Type B pancreatic cell (in vitro differentiated cells): Measurements from ENCODE around the gene FAM107A. TPM values are rescaled to one million over a fixed set of nuclear protein-coding genes. Genes with fewer than 3 reads are reported as not detected.

Experiments used
- DNase-seq: peaks from one replicate; pipeline ENCODE4 v3.0.0; 2021; ENCODE audit warnings: mixed read lengths; ENCODE audit not compliant: unreplicated experiment; ENCODE audit errors: extremely low spot score
- H3K27ac Mint-ChIP-seq: 2 replicates; pipeline ENCODE4 v1.8.0; 2021; ENCODE audit warnings: mild to moderate bottlenecking, mixed read lengths
- H3K27me3 Mint-ChIP-seq: 2 replicates; pipeline ENCODE4 v1.8.0; 2021; ENCODE audit warnings: mixed read lengths
- H3K36me3 Mint-ChIP-seq: 2 replicates; pipeline ENCODE4 v1.8.0; 2021; ENCODE audit warnings: mixed read lengths
- H3K4me1 Mint-ChIP-seq: one replicate; pipeline ENCODE4 v1.8.0; 2021; ENCODE audit warnings: mixed read lengths; ENCODE audit not compliant: unreplicated experiment
- H3K4me3 Mint-ChIP-seq: 2 replicates; pipeline ENCODE4 v1.8.0; 2021; ENCODE audit warnings: mild to moderate bottlenecking, mixed read lengths
- H3K9me3 Mint-ChIP-seq: 2 replicates; pipeline ENCODE4 v1.8.0; 2021; ENCODE audit warnings: mixed read lengths
- CTCF ChIP-seq: fragments of 200-600 bp; sonication (generic); conservative IDR thresholded peaks from 2 replicates; pipeline ENCODE4 v1.5.0; 2021; ENCODE audit warnings: antibody characterized with exemption, mild to moderate bottlenecking
- total RNA-seq: library from RNA; stranded (reverse); gene quantifications from 2 replicates; pipeline ENCODE4 v1.2.1, GENCODE V29; 2021; ENCODE audit warnings: low replicate concordance

Gene FAM107A
- total RNA-seq, 1 donor from 2014 or later = 2.9 TPM

GRCh38 chr3:58622892-58623291, 45.7 kb upstream of the FAM107A start:
- no peak for TF ChIP-seq CTCF
- H3K9me3 Mint-ChIP-seq = peaks cover under 1% of the 10 kb centered on the region
- peak overlapping the region; percentile 80 for H3K4me3 Mint-ChIP-seq
- DNase-seq = no peak
- H3K27me3 Mint-ChIP-seq = peaks cover under 1% of the 10 kb centered on the region
- H3K4me1 Mint-ChIP-seq = peaks cover 38% of the 10 kb centered on the region
- H3K36me3 Mint-ChIP-seq = no peaks in the 10 kb centered on the region
- H3K27ac Mint-ChIP-seq = peak overlapping the region; percentile 100

- TF ChIP-seq CTCF = no peak
- H3K4me1 Mint-ChIP-seq = peaks cover 38% of the 10 kb centered on the region
- peak overlapping the region; percentile 100 for H3K27ac Mint-ChIP-seq
- peaks cover 3% of the 10 kb centered on the region for H3K27me3 Mint-ChIP-seq
- H3K36me3 Mint-ChIP-seq = no peaks in the 10 kb centered on the region
- peak overlapping the region; percentile 80 for H3K4me3 Mint-ChIP-seq
- peaks cover 3% of the 10 kb centered on the region for H3K9me3 Mint-ChIP-seq
- DNase-seq = no peak
These were observed 45.2 kb upstream of the FAM107A start for GRCh38 chr3:58622436-58622835.

- DNase-seq = no peak
- peak overlapping the region; percentile 100 for H3K27ac Mint-ChIP-seq
- H3K4me3 Mint-ChIP-seq = no peak overlapping the region
- H3K9me3 Mint-ChIP-seq = peaks cover 3% of the 10 kb centered on the region
- peaks cover 44% of the 10 kb centered on the region for H3K4me1 Mint-ChIP-seq
- no peak for TF ChIP-seq CTCF
- H3K27me3 Mint-ChIP-seq = peaks cover 3% of the 10 kb centered on the region
- H3K36me3 Mint-ChIP-seq = no peaks in the 10 kb centered on the region
These were observed 44.1 kb upstream of the FAM107A start for GRCh38 chr3:58621086-58621830.

- no peak for TF ChIP-seq CTCF
- no peak overlapping the region for H3K4me3 Mint-ChIP-seq
- H3K27me3 Mint-ChIP-seq = peaks cover 3% of the 10 kb centered on the region
- H3K36me3 Mint-ChIP-seq = no peaks in the 10 kb centered on the region
- DNase-seq = no peak
- peaks cover 3% of the 10 kb centered on the region for H3K9me3 Mint-ChIP-seq
- peak overlapping the region; percentile 100 for H3K27ac Mint-ChIP-seq
- H3K4me1 Mint-ChIP-seq = peaks cover 40% of the 10 kb centered on the region
These were observed 43.2 kb upstream of the FAM107A start for GRCh38 chr3:58620421-58620820.

GRCh38 chr3:58617338-58617761, 40.2 kb upstream of the FAM107A start:
- H3K4me3 Mint-ChIP-seq = peak overlapping the region; percentile 78
- no peak for TF ChIP-seq CTCF
- H3K9me3 Mint-ChIP-seq = peaks cover 3% of the 10 kb centered on the region
- peak overlapping the region; percentile 98 for H3K27ac Mint-ChIP-seq
- H3K27me3 Mint-ChIP-seq = peaks cover 3% of the 10 kb centered on the region
- H3K4me1 Mint-ChIP-seq = peaks cover 29% of the 10 kb centered on the region
- no peak for DNase-seq
- no peaks in the 10 kb centered on the region for H3K36me3 Mint-ChIP-seq
